ENCODE data around the gene NRCAM. TPM values are rescaled to one million over a fixed set of nuclear protein-coding genes. Genes with fewer than 3 reads are reported as not detected.

NRCAM gene
- total RNA-seq, 1 donor from 2014 or later = 2.0 TPM

GRCh38 chr7:108197371-108198091 is 258.7 kb downstream of the NRCAM start:
- no peak for DNase-seq
- intact Hi-C loops (cut with DNase I) = no loop called here

GRCh38 chr7:108196004-108196403 is 260.2 kb downstream of the NRCAM start:
- no peak for TF ChIP-seq CTCF (IDR thresholded peaks at IDR 0.05)
- Histone ChIP-seq H3K27me3 (no peaks in the 10 kb centered on the region), H3K9me3 (no peaks in the 10 kb centered on the region), H3K36me3 (no peaks in the 10 kb centered on the region), H3K4me1 (no peaks in the 10 kb centered on the region), H3K27ac (no peak overlapping the region), H3K4me3 (no peak overlapping the region)
- ATAC-seq (no peak), DNase-seq (no peak)
- intact Hi-C loops (cut with DNase I) = no loop called here

More at GRCh38 chr7:108197371-108198091, 258.7 kb downstream of the NRCAM start:
- H3K36me3 ChIP-seq = no peaks in the 10 kb centered on the region
- no peaks in the 10 kb centered on the region for H3K4me1 ChIP-seq
- no peak overlapping the region for H3K4me3 ChIP-seq
- H3K27me3 ChIP-seq = no peaks in the 10 kb centered on the region
- TF ChIP-seq CTCF (IDR thresholded peaks at IDR 0.05) = no peak
- no peak overlapping the region for H3K27ac ChIP-seq
- H3K9me3 ChIP-seq = no peaks in the 10 kb centered on the region
- ATAC-seq = no peak

- H3K4me3 ChIP-seq = no peak overlapping the region
- no peak for TF ChIP-seq CTCF (IDR thresholded peaks at IDR 0.05)
- no peaks in the 10 kb centered on the region for H3K4me1 ChIP-seq
- H3K27me3 ChIP-seq = no peaks in the 10 kb centered on the region
- intact Hi-C loops (cut with DNase I) = no loop called here
- no peak for DNase-seq
- H3K36me3 ChIP-seq = no peaks in the 10 kb centered on the region
- no peak for ATAC-seq
- H3K9me3 ChIP-seq = no peaks in the 10 kb centered on the region
- H3K27ac ChIP-seq = no peak overlapping the region
These were observed 262.4 kb downstream of the NRCAM start for GRCh38 chr7:108193594-108194498.

- ATAC-seq = no peak
- DNase-seq = no peak
- H3K4me1 ChIP-seq = no peaks in the 10 kb centered on the region
These were observed 265.3 kb downstream of the NRCAM start for GRCh38 chr7:108190891-108191290.

More at GRCh38 chr7:108190891-108191290, 265.3 kb downstream of the NRCAM start:
- no peaks in the 10 kb centered on the region for H3K9me3 ChIP-seq
- no peaks in the 10 kb centered on the region for H3K36me3 ChIP-seq
- no peak overlapping the region for H3K27ac ChIP-seq
- no peaks in the 10 kb centered on the region for H3K27me3 ChIP-seq
- TF ChIP-seq CTCF (IDR thresholded peaks at IDR 0.05) = no peak
- H3K4me3 ChIP-seq = no peak overlapping the region
- intact Hi-C loops (cut with DNase I) = no loop called here

Data from upper lobe of right lung (tissue), 1 donor.